Immature natural killer cell (primary cell): ENCODE measurements around the gene VSTM4. TPM values are rescaled to one million over a fixed set of nuclear protein-coding genes. Genes with fewer than 3 reads are reported as not detected.

Experiments
- DNase-seq, 3 donors: peaks; one replicate each; pipeline ENCODE4 v3.0.0; 2022; ENCODE audit warnings: mixed read lengths in 1 of 3
- H3K27ac Mint-ChIP-seq, 6 donors: one replicate each; pipeline ENCODE4 v1.8.0; 2020; ENCODE audit warnings: mixed read lengths in 6 of 6, mild to moderate bottlenecking in 5 of 6, inconsistent platforms in 4 of 6, moderate library complexity in 3 of 6
- H3K27me3 Mint-ChIP-seq, 3 donors: one replicate each; pipeline ENCODE4 v1.8.0; 2020 to 2021; ENCODE audit warnings: low read depth in 3 of 3, mild to moderate bottlenecking in 3 of 3, mixed read lengths in 3 of 3, moderate library complexity in 3 of 3, inconsistent platforms in 1 of 3
- H3K36me3 Mint-ChIP-seq, 3 donors: one replicate each; pipeline ENCODE4 v1.8.0; 2020; ENCODE audit warnings: mixed read lengths in 3 of 3, inconsistent platforms in 2 of 3, mild to moderate bottlenecking in 2 of 3
- H3K4me1 Mint-ChIP-seq, 2 donors: one replicate each; pipeline ENCODE4 v1.8.0; 2020; ENCODE audit warnings: inconsistent platforms in 2 of 2, mild to moderate bottlenecking in 2 of 2, mixed read lengths in 2 of 2, moderate library complexity in 1 of 2
- H3K4me3 Mint-ChIP-seq, 5 donors: one replicate each; pipeline ENCODE4 v1.8.0; 2020; ENCODE audit warnings: mild to moderate bottlenecking in 5 of 5, mixed read lengths in 5 of 5, inconsistent platforms in 3 of 5, moderate library complexity in 3 of 5
- H3K9me3 Mint-ChIP-seq, 6 donors: one replicate each; pipeline ENCODE4 v1.8.0; 2020; ENCODE audit warnings: mild to moderate bottlenecking in 6 of 6, mixed read lengths in 6 of 6, inconsistent platforms in 4 of 6, moderate library complexity in 3 of 6
- polyA plus RNA-seq, 3 donors: library from polyadenylated mRNA; unstranded; fragments of 300-500 nt; fragmentation: Illumina TruSeq; gene quantifications; one replicate each; pipeline ENCODE4 v1.2.3, GENCODE V29; 2021

The VSTM4 gene
- polyA plus RNA-seq, 3 donors from 2014 or later, result 0.03 to 0.12 TPM; not detected in 1

- peaks cover 2 to 5% (median 2%) of the 10 kb centered on the region in 3 donors for H3K27me3 Mint-ChIP-seq
- H3K9me3 Mint-ChIP-seq, result no peaks in the 10 kb centered on the region
- H3K36me3 Mint-ChIP-seq, result no peaks in the 10 kb centered on the region
- no peak overlapping the region for H3K27ac Mint-ChIP-seq
- no peak overlapping the region for H3K4me3 Mint-ChIP-seq
- no peak for DNase-seq
- no peaks in the 10 kb centered on the region for H3K4me1 Mint-ChIP-seq
Observed at GRCh38 chr10:49001402-49001801, 113.9 kb downstream of the VSTM4 start.

GRCh38 chr10:49000437-49001398 is 114.6 kb downstream of the VSTM4 start:
- Mint-ChIP-seq H3K36me3 (no peaks in the 10 kb centered on the region), H3K4me3 (no peak overlapping the region), H3K27ac (peak overlapping the region in 1 of 6 donors; percentile 67), H3K27me3 (peaks cover 2 to 5% (median 4%) of the 10 kb centered on the region in 3 donors), H3K9me3 (no peaks in the 10 kb centered on the region), H3K4me1 (no peaks in the 10 kb centered on the region)
- no peak for DNase-seq

- H3K4me3 Mint-ChIP-seq, result no peak overlapping the region
- no peak for DNase-seq
- no peaks in the 10 kb centered on the region for H3K36me3 Mint-ChIP-seq
- peaks cover 4 to 5% (median 4%) of the 10 kb centered on the region in 3 donors for H3K27me3 Mint-ChIP-seq
- no peaks in the 10 kb centered on the region for H3K9me3 Mint-ChIP-seq
- H3K27ac Mint-ChIP-seq, result no peak overlapping the region
- H3K4me1 Mint-ChIP-seq, result no peaks in the 10 kb centered on the region
Observed at GRCh38 chr10:48999346-48999745, 116.0 kb downstream of the VSTM4 start.

- H3K27ac Mint-ChIP-seq, result no peak overlapping the region
- H3K4me3 Mint-ChIP-seq, result no peak overlapping the region
- no peak for DNase-seq
- no peaks in the 10 kb centered on the region for H3K4me1 Mint-ChIP-seq
- peaks cover 2 to 5% (median 4%) of the 10 kb centered on the region in 3 donors for H3K27me3 Mint-ChIP-seq
- no peaks in the 10 kb centered on the region for H3K9me3 Mint-ChIP-seq
- no peaks in the 10 kb centered on the region for H3K36me3 Mint-ChIP-seq
Observed at GRCh38 chr10:48996329-48996728, 119.0 kb downstream of the VSTM4 start.

- Mint-ChIP-seq H3K4me1 (no peaks in the 10 kb centered on the region), H3K9me3 (no peaks in the 10 kb centered on the region), H3K27me3 (peaks cover 1 to 2% (median 2%) of the 10 kb centered on the region in 3 donors), H3K4me3 (no peak overlapping the region), H3K36me3 (no peaks in the 10 kb centered on the region), H3K27ac (no peak overlapping the region)
- no peak for DNase-seq
Observed at GRCh38 chr10:48993627-48994026, 121.7 kb downstream of the VSTM4 start.

GRCh38 chr10:48990226-48990625 is 125.1 kb downstream of the VSTM4 start:
- Mint-ChIP-seq H3K4me1 (no peaks in the 10 kb centered on the region), H3K4me3 (no peak overlapping the region), H3K27me3 (peaks cover 0 to 1% (median 0%) of the 10 kb centered on the region in 3 donors), H3K9me3 (no peaks in the 10 kb centered on the region), H3K36me3 (no peaks in the 10 kb centered on the region), H3K27ac (no peak overlapping the region)
- no peak for DNase-seq

GRCh38 chr10:48985621-48986158 is 129.6 kb downstream of the VSTM4 start:
- Mint-ChIP-seq H3K4me3 (no peak overlapping the region), H3K27me3 (peaks cover 0 to 1% (median 0%) of the 10 kb centered on the region in 3 donors), H3K4me1 (no peaks in the 10 kb centered on the region), H3K27ac (no peak overlapping the region), H3K36me3 (no peaks in the 10 kb centered on the region), H3K9me3 (no peaks in the 10 kb centered on the region)
- no peak for DNase-seq

- Mint-ChIP-seq H3K27me3 (peaks cover 0 to 1% (median 0%) of the 10 kb centered on the region in 3 donors), H3K4me3 (no peak overlapping the region), H3K27ac (no peak overlapping the region), H3K9me3 (no peaks in the 10 kb centered on the region), H3K4me1 (no peaks in the 10 kb centered on the region), H3K36me3 (no peaks in the 10 kb centered on the region)
- DNase-seq, result no peak
Observed at GRCh38 chr10:48983648-48984351, 131.5 kb downstream of the VSTM4 start.

GRCh38 chr10:48982584-48982983 is 132.7 kb downstream of the VSTM4 start:
- no peak for DNase-seq
- H3K27me3 Mint-ChIP-seq, result peaks cover 0 to 1% (median 0%) of the 10 kb centered on the region in 3 donors
- H3K36me3 Mint-ChIP-seq, result no peaks in the 10 kb centered on the region
- no peaks in the 10 kb centered on the region for H3K4me1 Mint-ChIP-seq
- H3K4me3 Mint-ChIP-seq, result no peak overlapping the region
- no peak overlapping the region for H3K27ac Mint-ChIP-seq
- no peaks in the 10 kb centered on the region for H3K9me3 Mint-ChIP-seq

GRCh38 chr10:48981310-48981907 is 133.9 kb downstream of the VSTM4 start:
- Mint-ChIP-seq H3K27ac (no peak overlapping the region), H3K27me3 (no peaks in the 10 kb centered on the region), H3K9me3 (no peaks in the 10 kb centered on the region), H3K4me1 (no peaks in the 10 kb centered on the region), H3K4me3 (no peak overlapping the region), H3K36me3 (no peaks in the 10 kb centered on the region)
- DNase-seq, result peak; percentile 39 to 46 (median 44)

GRCh38 chr10:48978318-48978717 is 137.0 kb downstream of the VSTM4 start:
- no peaks in the 10 kb centered on the region for H3K36me3 Mint-ChIP-seq
- H3K4me1 Mint-ChIP-seq, result no peaks in the 10 kb centered on the region
- H3K27me3 Mint-ChIP-seq, result peaks cover 0 to 7% (median 0%) of the 10 kb centered on the region in 3 donors
- H3K4me3 Mint-ChIP-seq, result no peak overlapping the region
- no peaks in the 10 kb centered on the region for H3K9me3 Mint-ChIP-seq
- no peak overlapping the region for H3K27ac Mint-ChIP-seq
- no peak for DNase-seq

- DNase-seq, result no peak
- H3K9me3 Mint-ChIP-seq, result no peaks in the 10 kb centered on the region
- H3K4me1 Mint-ChIP-seq, result no peaks in the 10 kb centered on the region
- no peak overlapping the region for H3K27ac Mint-ChIP-seq
- peaks cover 0 to 9% (median 3%) of the 10 kb centered on the region in 3 donors for H3K27me3 Mint-ChIP-seq
- no peak overlapping the region for H3K4me3 Mint-ChIP-seq
- H3K36me3 Mint-ChIP-seq, result no peaks in the 10 kb centered on the region
Observed at GRCh38 chr10:48976196-48976595, 139.1 kb downstream of the VSTM4 start.

GRCh38 chr10:48974510-48975156 is 140.7 kb downstream of the VSTM4 start:
- no peak for DNase-seq
- H3K4me1 Mint-ChIP-seq, result no peaks in the 10 kb centered on the region
- H3K36me3 Mint-ChIP-seq, result no peaks in the 10 kb centered on the region
- H3K27ac Mint-ChIP-seq, result no peak overlapping the region
- H3K27me3 Mint-ChIP-seq, result peaks cover 0 to 9% (median 3%) of the 10 kb centered on the region in 3 donors
- H3K9me3 Mint-ChIP-seq, result no peaks in the 10 kb centered on the region
- no peak overlapping the region for H3K4me3 Mint-ChIP-seq
